ENCODE measurements around the gene DIABLO.

DIABLO gene

DNA sequence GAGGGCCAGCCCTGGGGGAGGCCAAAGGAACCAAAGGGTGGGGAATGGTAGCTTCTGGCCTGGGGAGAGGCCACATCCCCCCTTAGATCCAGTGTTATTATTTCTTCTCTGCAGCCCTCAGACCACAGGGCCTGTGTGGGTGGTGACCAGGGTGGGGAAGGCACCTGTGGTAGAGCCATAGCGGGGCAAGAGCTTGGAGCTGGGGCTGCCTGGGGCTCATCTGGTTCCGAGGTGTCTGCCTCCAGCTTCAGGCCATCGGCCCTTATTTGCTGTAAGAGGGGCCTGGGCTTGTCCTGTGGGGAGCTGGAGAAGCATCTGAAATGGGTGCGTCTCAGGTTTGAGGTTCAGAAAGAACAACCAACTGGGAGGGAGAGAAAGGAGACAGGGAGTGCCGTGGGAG, 24.5 kb downstream of the DIABLO start:
- Histone ChIP-seq H3K4me3 (ENCODE audit: low read depth, low read length) (no peak overlapping the region), H3K9me3 (ENCODE audit: control insufficient read depth, insufficient read depth, low read length) (no peaks in the 10 kb centered on the region), H3K27ac (ENCODE audit: low read depth, low read length) (no peak overlapping the region), H3K9ac (ENCODE audit: low read depth, low read length) (no peak overlapping the region), H3K36me3 (ENCODE audit: control insufficient read depth, insufficient read depth, low read length) (no peaks in the 10 kb centered on the region), H3K4me1 (ENCODE audit: control insufficient read depth, insufficient read depth, low read length) (0 out of 2 replicates have a peak, but pooled peaks cover 3% of the 10 kb centered on the region), H3K27me3 (ENCODE audit: control insufficient read depth, insufficient read depth, low read length) (peaks cover 44% of the 10 kb centered on the region)

- Histone ChIP-seq H3K4me3 (ENCODE audit: low read depth, low read length) (no peak overlapping the region), H3K36me3 (ENCODE audit: control insufficient read depth, insufficient read depth, low read length) (no peaks in the 10 kb centered on the region), H3K27me3 (ENCODE audit: control insufficient read depth, insufficient read depth, low read length) (peaks cover 36% of the 10 kb centered on the region), H3K9me3 (ENCODE audit: control insufficient read depth, insufficient read depth, low read length) (no peaks in the 10 kb centered on the region), H3K27ac (ENCODE audit: low read depth, low read length) (no peak overlapping the region), H3K9ac (ENCODE audit: low read depth, low read length) (no peak overlapping the region), H3K4me1 (ENCODE audit: control insufficient read depth, insufficient read depth, low read length) (0 out of 2 replicates have a peak, but pooled peaks cover 3% of the 10 kb centered on the region)
These were observed 25.2 kb downstream of the DIABLO start for GRCh38 chr12:122200541-122201175.

DNA sequence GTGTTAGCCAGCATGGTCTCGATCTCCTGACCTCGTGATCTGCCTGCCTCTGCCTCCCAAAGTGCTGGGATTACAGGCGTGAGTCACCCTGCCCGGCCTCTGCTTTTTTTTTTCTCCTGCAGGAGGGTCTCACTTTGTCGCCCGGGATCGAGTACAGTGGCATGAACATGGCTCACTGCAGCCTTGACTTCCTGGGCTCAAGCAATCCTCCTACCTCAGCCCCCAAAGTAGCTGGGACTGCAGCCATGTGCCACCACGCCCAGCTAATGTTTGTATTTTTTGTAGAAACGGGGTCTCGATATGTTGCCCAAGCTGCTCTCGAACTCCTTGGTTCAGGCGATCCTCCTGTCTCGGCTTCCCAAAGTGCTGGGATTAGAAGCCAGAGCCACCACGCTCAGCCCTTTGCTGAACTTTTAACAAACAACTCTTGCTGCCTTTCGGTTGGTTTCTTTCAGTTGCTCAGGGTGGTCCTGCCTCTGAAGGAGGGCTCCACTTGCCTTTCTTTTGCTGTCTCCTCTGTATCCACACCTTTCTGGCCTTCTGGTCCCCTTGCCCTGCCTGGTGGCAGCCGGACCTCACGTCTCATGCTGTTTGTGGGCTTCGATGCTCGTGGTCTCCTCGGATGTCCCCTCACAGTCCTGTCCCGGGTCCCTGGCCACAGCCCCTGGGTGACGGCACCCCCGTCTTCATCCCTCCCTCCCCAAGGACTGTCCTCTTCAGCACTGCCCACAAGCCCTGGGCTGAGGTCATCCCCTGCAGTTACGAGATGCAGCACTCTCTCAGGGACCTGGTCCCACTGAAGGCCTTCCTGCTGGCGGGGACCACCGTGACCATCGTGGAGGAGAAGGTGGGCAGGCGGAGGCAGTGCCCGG, 26.1 kb downstream of the DIABLO start:
- H3K4me3 ChIP-seq (ENCODE audit: low read depth, low read length): no peak overlapping the region
- no peaks in the 10 kb centered on the region for H3K4me1 ChIP-seq (ENCODE audit: control insufficient read depth, insufficient read depth, low read length)
- no peaks in the 10 kb centered on the region for H3K9me3 ChIP-seq (ENCODE audit: control insufficient read depth, insufficient read depth, low read length)
- H3K27ac ChIP-seq (ENCODE audit: low read depth, low read length): no peak overlapping the region
- no peak overlapping the region for H3K9ac ChIP-seq (ENCODE audit: low read depth, low read length)
- H3K27me3 ChIP-seq (ENCODE audit: control insufficient read depth, insufficient read depth, low read length): peaks cover 27% of the 10 kb centered on the region
- no peaks in the 10 kb centered on the region for H3K36me3 ChIP-seq (ENCODE audit: control insufficient read depth, insufficient read depth, low read length)

GRCh38 chr12:122197612-122197966, 28.3 kb downstream of the DIABLO start:
- H3K9ac ChIP-seq (ENCODE audit: low read depth, low read length): no peak overlapping the region
- H3K4me1 ChIP-seq (ENCODE audit: control insufficient read depth, insufficient read depth, low read length): no peaks in the 10 kb centered on the region
- H3K9me3 ChIP-seq (ENCODE audit: control insufficient read depth, insufficient read depth, low read length): no peaks in the 10 kb centered on the region
- H3K27me3 ChIP-seq (ENCODE audit: control insufficient read depth, insufficient read depth, low read length): peaks cover 8% of the 10 kb centered on the region
- no peak overlapping the region for H3K4me3 ChIP-seq (ENCODE audit: low read depth, low read length)
- H3K27ac ChIP-seq (ENCODE audit: low read depth, low read length): no peak overlapping the region
- H3K36me3 ChIP-seq (ENCODE audit: control insufficient read depth, insufficient read depth, low read length): no peaks in the 10 kb centered on the region

DNA sequence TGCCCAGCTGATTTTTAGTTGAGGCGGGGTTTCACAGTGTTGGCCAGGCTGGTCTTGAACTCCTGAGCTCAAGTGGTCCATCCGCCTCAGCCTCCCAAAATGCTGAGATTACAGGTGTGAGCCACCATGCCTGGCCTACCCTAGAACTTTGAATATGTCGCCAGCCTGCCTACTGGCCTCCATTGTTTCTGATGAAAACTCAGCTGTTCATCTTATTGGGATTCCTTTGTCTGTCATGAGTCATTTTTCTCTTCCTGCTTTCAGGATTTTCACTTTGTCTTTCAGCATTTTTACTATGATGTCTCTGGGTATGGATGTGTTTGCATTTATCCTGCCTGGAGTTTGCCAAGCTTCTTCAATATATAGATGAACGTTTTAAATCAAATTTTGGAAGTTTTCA, 30.4 kb downstream of the DIABLO start:
- no peak overlapping the region for H3K9ac ChIP-seq (ENCODE audit: low read depth, low read length)
- no peaks in the 10 kb centered on the region for H3K36me3 ChIP-seq (ENCODE audit: control insufficient read depth, insufficient read depth, low read length)
- H3K9me3 ChIP-seq (ENCODE audit: control insufficient read depth, insufficient read depth, low read length): no peaks in the 10 kb centered on the region
- no peaks in the 10 kb centered on the region for H3K4me1 ChIP-seq (ENCODE audit: control insufficient read depth, insufficient read depth, low read length)
- H3K27me3 ChIP-seq (ENCODE audit: control insufficient read depth, insufficient read depth, low read length): no peaks in the 10 kb centered on the region
- H3K27ac ChIP-seq (ENCODE audit: low read depth, low read length): no peak overlapping the region
- H3K4me3 ChIP-seq (ENCODE audit: low read depth, low read length): no peak overlapping the region

GRCh38 chr12:122194804-122195203, 31.0 kb downstream of the DIABLO start:
- Histone ChIP-seq H3K9ac (ENCODE audit: low read depth, low read length) (no peak overlapping the region), H3K9me3 (ENCODE audit: control insufficient read depth, insufficient read depth, low read length) (no peaks in the 10 kb centered on the region), H3K27ac (ENCODE audit: low read depth, low read length) (no peak overlapping the region), H3K4me1 (ENCODE audit: control insufficient read depth, insufficient read depth, low read length) (no peaks in the 10 kb centered on the region), H3K4me3 (ENCODE audit: low read depth, low read length) (no peak overlapping the region), H3K27me3 (ENCODE audit: control insufficient read depth, insufficient read depth, low read length) (no peaks in the 10 kb centered on the region), H3K36me3 (ENCODE audit: control insufficient read depth, insufficient read depth, low read length) (no peaks in the 10 kb centered on the region)

DNA sequence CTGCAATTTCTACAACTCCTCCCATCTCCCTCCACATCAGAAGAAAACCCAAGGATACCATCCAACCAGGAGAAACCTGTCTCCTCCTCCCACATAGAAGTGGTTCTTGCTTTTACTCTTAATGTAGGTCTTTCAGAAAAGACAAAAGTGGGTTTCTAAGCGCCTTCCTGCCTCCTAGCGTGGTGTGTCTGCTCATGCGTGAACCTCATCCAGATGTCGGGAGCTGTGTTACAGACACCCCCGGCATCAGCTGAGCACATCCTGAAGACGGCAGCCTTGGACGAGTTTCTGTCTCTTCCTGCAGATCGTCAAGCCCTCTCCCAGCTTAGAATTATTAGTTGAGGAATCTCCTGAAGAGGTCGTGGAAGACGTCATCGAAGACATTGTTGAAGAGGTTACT, 33.4 kb downstream of the DIABLO start:
- no peaks in the 10 kb centered on the region for H3K27me3 ChIP-seq (ENCODE audit: control insufficient read depth, insufficient read depth, low read length)
- no peak overlapping the region for H3K4me3 ChIP-seq (ENCODE audit: low read depth, low read length)
- no peaks in the 10 kb centered on the region for H3K4me1 ChIP-seq (ENCODE audit: control insufficient read depth, insufficient read depth, low read length)
- no peak overlapping the region for H3K27ac ChIP-seq (ENCODE audit: low read depth, low read length)
- H3K9me3 ChIP-seq (ENCODE audit: control insufficient read depth, insufficient read depth, low read length): no peaks in the 10 kb centered on the region
- no peak overlapping the region for H3K9ac ChIP-seq (ENCODE audit: low read depth, low read length)
- no peaks in the 10 kb centered on the region for H3K36me3 ChIP-seq (ENCODE audit: control insufficient read depth, insufficient read depth, low read length)

GRCh38 chr12:122190842-122191668, 34.8 kb downstream of the DIABLO start:
- Histone ChIP-seq H3K9me3 (ENCODE audit: control insufficient read depth, insufficient read depth, low read length) (no peaks in the 10 kb centered on the region), H3K27me3 (ENCODE audit: control insufficient read depth, insufficient read depth, low read length) (no peaks in the 10 kb centered on the region), H3K27ac (ENCODE audit: low read depth, low read length) (no peak overlapping the region), H3K36me3 (ENCODE audit: control insufficient read depth, insufficient read depth, low read length) (no peaks in the 10 kb centered on the region), H3K9ac (ENCODE audit: low read depth, low read length) (no peak overlapping the region), H3K4me3 (ENCODE audit: low read depth, low read length) (no peak overlapping the region), H3K4me1 (ENCODE audit: control insufficient read depth, insufficient read depth, low read length) (no peaks in the 10 kb centered on the region)

DNA sequence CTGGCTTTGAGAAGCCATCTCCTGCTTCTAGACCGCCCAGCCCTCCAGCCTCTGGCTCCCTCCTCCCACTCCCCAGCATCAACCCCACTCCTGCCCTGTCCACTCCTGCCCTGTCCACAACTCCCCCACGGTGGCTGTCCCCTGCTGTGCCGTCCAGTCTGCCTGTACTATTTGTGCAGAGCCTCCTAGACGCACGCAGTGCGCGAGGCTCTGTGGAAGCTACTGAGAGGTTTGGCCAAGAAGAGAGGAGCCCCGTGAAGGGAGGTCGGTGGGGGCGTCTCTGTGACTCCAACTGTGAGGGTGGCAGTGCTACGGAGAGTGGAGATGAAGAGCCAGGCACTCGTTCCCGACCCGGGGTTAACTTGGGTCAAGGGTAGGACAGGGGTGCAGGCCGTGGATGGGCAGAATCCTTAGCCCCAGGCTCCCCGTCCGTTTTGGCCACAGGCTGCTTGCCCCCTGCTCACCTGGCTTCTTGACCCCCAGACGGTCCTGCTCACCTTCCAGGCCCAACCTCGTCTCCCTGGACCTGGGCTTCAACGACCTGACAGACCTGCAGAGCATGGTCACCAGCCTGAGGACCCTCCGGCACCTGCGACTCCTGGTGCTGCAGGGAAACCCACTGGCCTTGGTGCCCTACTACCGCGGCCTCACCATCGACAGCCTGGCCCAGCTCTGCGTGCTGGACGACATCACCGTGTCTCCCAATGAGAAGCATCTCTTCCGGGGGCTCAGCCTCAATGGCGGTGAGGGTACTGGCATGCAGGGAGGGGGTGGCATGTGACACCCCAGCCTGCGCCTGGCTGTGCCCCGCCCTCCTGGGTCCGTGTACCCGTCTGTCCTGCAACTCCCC, 36.0 kb downstream of the DIABLO start:
- no peaks in the 10 kb centered on the region for H3K36me3 ChIP-seq (ENCODE audit: control insufficient read depth, insufficient read depth, low read length)
- H3K9me3 ChIP-seq (ENCODE audit: control insufficient read depth, insufficient read depth, low read length): no peaks in the 10 kb centered on the region
- H3K4me3 ChIP-seq (ENCODE audit: low read depth, low read length): no peak overlapping the region
- no peaks in the 10 kb centered on the region for H3K27me3 ChIP-seq (ENCODE audit: control insufficient read depth, insufficient read depth, low read length)
- H3K4me1 ChIP-seq (ENCODE audit: control insufficient read depth, insufficient read depth, low read length): no peaks in the 10 kb centered on the region
- no peak overlapping the region for H3K27ac ChIP-seq (ENCODE audit: low read depth, low read length)
- H3K9ac ChIP-seq (ENCODE audit: low read depth, low read length): no peak overlapping the region

DNA sequence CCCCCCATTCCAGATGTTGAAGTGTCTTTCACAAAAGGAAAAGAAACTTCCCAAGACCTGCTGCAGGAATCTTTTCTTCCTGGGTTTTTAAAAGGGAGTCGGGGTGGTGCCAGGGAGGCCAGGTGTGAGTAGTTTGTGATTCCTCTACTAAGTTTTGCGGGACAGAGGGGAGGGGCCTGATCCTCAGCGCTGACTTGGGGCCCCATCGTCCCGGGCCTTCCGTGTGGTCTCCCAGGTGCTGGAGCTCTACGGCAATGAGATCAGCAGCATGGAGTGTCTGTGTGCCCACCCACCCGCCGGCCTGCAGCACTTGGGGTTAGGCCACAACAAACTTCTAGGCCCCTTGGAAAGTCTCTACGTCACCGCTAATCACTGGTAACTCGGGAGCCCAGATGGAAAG, 38.4 kb downstream of the DIABLO start:
- no peaks in the 10 kb centered on the region for H3K36me3 ChIP-seq (ENCODE audit: control insufficient read depth, insufficient read depth, low read length)
- H3K27ac ChIP-seq (ENCODE audit: low read depth, low read length): no peak overlapping the region
- no peak overlapping the region for H3K4me3 ChIP-seq (ENCODE audit: low read depth, low read length)
- no peaks in the 10 kb centered on the region for H3K9me3 ChIP-seq (ENCODE audit: control insufficient read depth, insufficient read depth, low read length)
- no peak overlapping the region for H3K9ac ChIP-seq (ENCODE audit: low read depth, low read length)
- H3K27me3 ChIP-seq (ENCODE audit: control insufficient read depth, insufficient read depth, low read length): peaks cover 10% of the 10 kb centered on the region
- H3K4me1 ChIP-seq (ENCODE audit: control insufficient read depth, insufficient read depth, low read length): no peaks in the 10 kb centered on the region
